GM18502 (cell line): ENCODE measurements around the gene CYS1.
A peak's percentile ranks its signal among the peaks of the same experiment; 100 is the strongest.

Experiments
- ATAC-seq: cut with Tn5 transposase; IDR thresholded peaks from one replicate; pipeline ENCODE4 v1.9.1; 2021; ENCODE audit warnings: mild to moderate bottlenecking; ENCODE audit not compliant: unreplicated experiment, poor library complexity

Gene CYS1

GRCh38 chr2:10052216-10052615 is 28.0 kb downstream of the CYS1 start:
- ATAC-seq: no peak

GRCh38 chr2:10048501-10049171 is 31.6 kb downstream of the CYS1 start:
- no peak for ATAC-seq

DNA sequence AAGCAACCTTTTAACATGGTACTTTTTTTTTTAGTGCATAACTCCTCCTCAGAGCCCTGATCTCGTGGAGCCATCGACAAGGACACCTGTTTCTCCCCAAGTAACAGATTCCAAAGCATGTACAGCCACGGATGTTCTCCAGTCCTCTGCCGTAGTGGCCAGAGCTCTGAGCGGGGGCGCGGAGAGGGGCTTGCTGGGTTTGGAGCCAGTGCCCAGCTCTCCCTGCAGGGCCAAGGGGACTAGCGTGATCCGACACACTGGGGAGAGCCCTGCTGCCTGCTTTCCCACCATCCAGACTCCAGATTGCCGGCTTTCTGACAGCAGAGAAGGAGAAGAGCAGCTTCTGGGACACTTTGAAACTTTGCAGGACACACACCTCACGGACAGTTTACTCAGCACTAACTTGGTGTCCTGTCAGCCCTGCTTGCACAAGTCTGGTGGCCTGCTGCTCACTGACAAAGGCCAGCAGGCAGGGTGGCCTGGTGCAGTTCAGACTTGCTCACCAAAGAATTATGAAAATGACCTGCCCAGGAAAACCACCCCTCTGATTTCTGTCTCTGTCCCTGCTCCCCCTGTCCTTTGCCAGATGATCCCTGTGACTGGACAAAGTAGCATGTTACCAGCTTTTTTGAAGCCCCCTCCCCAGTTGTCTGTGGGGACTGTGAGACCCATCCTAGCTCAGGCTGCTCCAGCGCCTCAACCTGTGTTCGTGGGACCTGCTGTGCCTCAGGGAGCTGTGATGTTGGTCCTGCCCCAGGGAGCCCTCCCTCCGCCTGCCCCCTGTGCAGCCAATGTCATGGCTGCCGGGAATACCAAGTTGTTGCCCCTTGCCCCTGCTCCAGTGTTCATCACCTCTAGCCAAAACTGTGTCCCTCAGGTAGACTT is 32.4 kb downstream of the CYS1 start:
- no peak for ATAC-seq

GRCh38 chr2:10046931-10047330 is 33.3 kb downstream of the CYS1 start:
- ATAC-seq: no peak

- no peak for ATAC-seq
Measured at GRCh38 chr2:10045561-10046355, 34.5 kb downstream of the CYS1 start.

DNA sequence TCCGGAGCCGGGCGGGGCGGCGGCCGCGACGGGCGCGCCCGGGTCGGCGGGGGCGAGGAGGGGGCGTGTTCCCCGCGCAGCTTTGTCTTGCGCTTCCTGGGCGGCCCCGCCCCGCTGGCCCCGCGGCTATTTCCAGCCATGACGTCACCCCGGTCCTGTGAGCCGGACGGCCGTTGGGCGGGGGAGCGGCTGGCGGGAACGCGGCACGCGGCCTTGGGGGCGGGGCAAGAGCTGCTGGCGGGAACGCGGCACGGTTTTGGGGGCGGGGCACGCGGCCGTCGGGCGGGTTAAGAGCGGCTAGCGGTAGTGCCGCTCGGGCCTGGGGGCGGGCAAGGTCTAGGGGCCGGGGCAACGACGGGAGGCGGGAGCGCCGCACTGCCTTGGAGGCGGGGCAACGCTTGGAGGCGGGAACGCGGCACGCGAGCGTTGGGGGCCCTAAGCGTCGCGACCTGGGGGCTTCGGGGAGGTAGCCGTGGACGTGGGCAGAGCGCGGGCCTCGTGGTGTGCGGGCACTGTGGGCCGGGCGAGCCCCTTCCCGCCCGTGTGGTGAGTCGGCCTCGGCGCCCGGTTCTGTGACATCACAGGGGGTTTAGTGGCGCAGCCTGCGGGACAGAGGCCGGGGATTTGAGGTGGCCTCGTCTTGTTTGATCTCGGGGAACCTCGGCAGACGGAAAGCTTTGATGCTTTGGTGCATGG is 36.2 kb downstream of the CYS1 start:
- peak; percentile 61 for ATAC-seq

DNA sequence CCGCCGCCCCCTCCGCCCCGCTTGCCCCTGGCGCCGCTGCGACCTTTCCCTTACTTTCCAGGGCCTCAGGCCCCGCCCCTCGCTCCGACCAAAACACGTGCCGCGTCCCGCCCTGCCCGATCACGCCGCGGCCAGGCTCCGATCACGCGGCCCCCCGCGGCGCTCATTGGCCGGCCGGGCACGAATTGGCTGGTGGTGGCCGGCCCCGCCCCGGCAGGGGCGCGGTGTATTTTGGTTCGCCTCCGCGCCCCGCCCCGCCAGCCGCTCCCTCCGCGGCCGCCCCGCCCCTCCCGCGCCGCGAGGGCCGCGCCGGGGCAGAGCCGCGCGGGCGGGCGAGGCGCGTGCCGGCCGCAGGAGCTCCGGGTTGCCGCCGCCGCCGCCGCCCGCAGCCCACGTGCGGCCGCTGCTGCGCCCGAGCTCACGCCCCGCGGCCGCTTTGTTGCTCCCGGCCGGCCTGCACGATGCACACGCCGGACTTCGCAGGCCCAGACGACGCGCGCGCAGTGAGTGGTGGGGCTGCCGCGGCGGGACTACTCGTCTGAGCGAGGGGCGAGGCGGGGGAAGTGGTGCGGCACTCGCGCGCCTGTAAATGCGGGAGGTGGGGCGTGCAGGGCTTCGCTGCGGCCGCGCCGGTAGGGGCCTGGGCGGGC is 36.8 kb downstream of the CYS1 start, which contains the start of gene KLF11:
KLF11 (plus strand) TSS at position 295 of the 650 bp plus-strand sequence; CDS start at position 462, 167 bp downstream.
- ATAC-seq: peak; percentile 74

GRCh38 chr2:10042301-10043161 is 37.7 kb downstream of the CYS1 start:
- no peak for ATAC-seq

DNA sequence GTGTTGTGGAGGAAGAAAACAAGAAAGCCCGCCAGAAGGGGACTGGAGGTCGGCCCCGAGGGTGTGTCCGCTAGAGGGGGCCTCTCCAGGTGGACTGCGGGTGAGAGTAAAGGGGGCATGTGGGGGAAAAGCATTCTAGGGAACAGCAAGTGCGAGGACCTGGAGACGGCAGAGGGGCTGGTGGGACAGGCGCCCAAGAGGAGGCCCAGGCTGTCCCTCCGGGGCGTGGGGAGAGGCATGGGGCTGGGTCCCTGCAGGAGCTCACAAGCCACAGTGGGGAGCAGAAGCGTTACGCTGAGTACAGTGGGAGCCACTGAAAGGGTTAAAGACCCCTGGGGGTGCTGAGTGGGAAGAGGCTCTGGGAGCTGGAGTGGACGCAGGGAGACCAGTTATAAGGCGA is 38.5 kb downstream of the CYS1 start:
- no peak for ATAC-seq

GRCh38 chr2:10039658-10040410 is 40.4 kb downstream of the CYS1 start:
- ATAC-seq: no peak

GRCh38 chr2:10038716-10039115 is 41.5 kb downstream of the CYS1 start:
- no peak for ATAC-seq

GRCh38 chr2:10038123-10038522 is 42.1 kb downstream of the CYS1 start:
- ATAC-seq: no peak

DNA sequence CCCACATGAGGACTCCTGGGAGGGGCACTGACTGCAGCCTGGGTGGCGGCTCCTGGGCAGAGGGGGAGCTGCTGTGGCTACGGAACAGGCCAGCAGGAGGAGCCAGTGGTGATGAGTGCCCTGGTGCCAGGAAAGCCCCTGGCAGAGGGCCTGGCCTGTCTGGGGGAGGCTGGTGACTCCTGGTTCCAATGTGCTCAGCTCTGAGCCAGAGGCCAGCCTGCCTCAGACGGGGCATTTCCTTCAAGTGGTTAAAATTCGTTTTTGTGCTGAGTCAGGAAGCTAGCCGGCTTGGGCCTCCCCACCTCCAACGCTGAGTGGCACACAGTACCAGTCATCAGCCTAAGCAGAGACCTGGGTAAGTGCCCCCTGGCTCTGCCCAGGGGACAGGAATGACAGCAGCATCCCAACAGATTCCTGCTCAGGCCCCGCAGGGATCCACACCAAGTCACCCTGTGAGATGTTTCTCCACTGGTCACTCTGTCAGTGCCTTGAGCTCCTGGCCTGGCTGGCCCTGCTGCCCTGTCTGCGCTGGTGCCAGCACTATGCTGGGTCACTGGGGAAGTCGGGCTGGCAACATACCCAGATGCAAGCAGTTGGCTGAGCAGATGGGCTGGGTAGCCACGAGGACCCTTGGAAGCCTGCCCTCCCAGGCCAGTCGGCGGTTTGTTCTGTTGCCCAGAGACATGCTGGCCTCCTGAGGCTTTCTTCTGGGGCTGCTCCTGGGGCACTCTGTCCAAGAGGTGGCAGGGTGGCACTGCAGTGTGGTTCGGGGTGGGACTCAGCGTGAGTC is 43.9 kb downstream of the CYS1 start:
- ATAC-seq: peak; percentile 48

DNA sequence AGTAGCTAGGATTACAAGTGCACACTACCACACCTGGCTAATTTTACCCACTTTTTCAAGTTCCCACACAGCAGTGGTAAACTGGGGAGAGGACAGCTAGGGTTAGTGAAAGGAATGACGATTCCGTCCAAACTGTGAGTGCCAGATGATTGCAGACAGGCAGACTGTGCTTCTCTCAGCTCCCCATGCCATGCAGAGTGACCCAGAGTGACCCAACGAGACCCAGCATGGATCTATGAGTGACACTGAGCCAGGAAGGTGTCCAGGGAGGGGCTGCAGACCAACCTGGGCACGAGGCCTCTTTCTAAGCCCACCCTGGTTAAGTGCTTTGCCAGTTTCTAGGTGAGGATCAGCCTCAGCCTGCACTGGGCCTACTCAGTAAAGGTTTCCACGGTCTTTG is 44.6 kb downstream of the CYS1 start:
- no peak for ATAC-seq

- no peak for ATAC-seq
Measured at GRCh38 chr2:10035053-10035422, 45.2 kb downstream of the CYS1 start.

GRCh38 chr2:10034333-10035052 is 45.7 kb downstream of the CYS1 start:
- no peak for ATAC-seq
